Esophagus squamous epithelium (tissue), 4 donors: Measurements from ENCODE around the gene SNRPA.

Source experiments
- POLR2A ChIP-seq, 4 donors: fragments of 450-650 bp; IDR thresholded peaks; one replicate each; pipeline ENCODE4 v1.6.1; 2017; ENCODE audit warnings: antibody characterized with exemption in 4 of 4, mild to moderate bottlenecking in 4 of 4, moderate library complexity in 3 of 4
- TF ChIP-seq, protein P1 (sequence below), 6 experiments: fragments of 450-650 bp in 4 of 6; fragments of 200-600 bp in 2 of 6; sonication (generic) in 2 of 6; IDR thresholded peaks; one replicate each; pipeline ENCODE4 v1.5.1; 2016 to 2019; ENCODE audit warnings: antibody characterized with exemption in 6 of 6, mild to moderate bottlenecking in 4 of 6, moderate library complexity in 4 of 6

DNA sequence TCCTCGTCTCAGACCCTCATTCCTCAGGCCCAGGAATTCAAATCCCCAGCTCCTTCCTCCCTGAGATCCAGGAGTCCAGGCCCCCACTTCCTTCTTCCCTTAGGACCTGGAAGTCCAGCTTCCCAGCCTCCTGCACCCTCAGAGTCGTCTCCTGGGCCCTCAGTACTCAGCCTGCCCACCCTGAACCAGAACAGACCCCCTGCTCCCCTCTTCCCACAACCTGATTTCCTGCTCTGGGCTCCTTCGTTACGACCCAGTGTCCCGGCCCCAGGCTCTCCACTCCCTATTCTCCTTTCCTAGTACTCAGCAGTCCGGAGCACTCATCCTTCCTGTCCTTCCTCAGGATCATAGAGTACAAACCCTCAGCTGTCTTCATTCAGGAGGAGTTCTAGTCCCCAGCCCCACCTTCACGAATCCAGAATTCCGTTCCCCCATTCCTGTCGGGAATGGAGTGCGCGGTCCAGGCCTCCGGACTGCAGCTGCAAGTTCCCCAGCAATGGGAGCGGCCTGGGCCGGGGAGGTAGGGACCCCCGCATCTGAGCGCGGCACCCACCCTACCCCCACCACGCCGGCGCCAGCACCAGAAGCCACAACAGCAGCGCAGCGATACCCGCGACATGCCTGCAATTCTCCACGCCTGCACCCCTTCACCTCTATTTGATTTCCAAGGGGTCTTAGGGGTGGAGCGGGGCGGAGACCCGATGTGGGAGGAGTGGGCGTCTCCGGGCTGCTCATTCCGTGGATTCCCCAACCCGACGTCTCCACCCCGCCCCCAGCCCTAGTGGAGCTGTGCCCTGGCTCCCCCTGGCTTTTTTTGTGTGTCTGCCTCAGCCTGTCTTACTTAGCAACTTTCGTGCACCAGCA is 60.7 kb downstream of the SNRPA start:
- TF ChIP-seq POLR2A (IDR thresholded peaks at IDR 0.05), result no peak
- TF ChIP-seq, protein P1, sequence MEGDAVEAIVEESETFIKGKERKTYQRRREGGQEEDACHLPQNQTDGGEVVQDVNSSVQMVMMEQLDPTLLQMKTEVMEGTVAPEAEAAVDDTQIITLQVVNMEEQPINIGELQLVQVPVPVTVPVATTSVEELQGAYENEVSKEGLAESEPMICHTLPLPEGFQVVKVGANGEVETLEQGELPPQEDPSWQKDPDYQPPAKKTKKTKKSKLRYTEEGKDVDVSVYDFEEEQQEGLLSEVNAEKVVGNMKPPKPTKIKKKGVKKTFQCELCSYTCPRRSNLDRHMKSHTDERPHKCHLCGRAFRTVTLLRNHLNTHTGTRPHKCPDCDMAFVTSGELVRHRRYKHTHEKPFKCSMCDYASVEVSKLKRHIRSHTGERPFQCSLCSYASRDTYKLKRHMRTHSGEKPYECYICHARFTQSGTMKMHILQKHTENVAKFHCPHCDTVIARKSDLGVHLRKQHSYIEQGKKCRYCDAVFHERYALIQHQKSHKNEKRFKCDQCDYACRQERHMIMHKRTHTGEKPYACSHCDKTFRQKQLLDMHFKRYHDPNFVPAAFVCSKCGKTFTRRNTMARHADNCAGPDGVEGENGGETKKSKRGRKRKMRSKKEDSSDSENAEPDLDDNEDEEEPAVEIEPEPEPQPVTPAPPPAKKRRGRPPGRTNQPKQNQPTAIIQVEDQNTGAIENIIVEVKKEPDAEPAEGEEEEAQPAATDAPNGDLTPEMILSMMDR (IDR thresholded peaks at IDR 0.05), result peak in 1 of 6 experiments; percentile 11
